Endothelial cell of umbilical vein (primary cell): ENCODE data around the gene CAMKMT. TPM values are rescaled to one million over a fixed set of nuclear protein-coding genes. Genes with fewer than 3 reads are reported as not detected.

ENCODE experiments used
- BruUV-seq: library from RNA; stranded (reverse); fragments of 400-500 nt; replicated peaks from 2 replicates; lab custom pipeline; 2021; lab: Mats Ljungman, UMichigan
- CTCF ChIA-PET: fragments of 300-600, 350-600 bp; sonication (Branson Sonifier 250); formaldehyde crosslinking; loops from one replicate; lab custom pipeline; 2021; ENCODE audit warnings: antibody characterized with exemption, inconsistent platforms; lab: Charles Lee
- POLR2A ChIA-PET: fragments of 300-600, 350-600 bp; sonication (Branson Sonifier 250); formaldehyde crosslinking; loops from one replicate; lab custom pipeline; 2021; ENCODE audit warnings: antibody characterized with exemption, inconsistent platforms; lab: Charles Lee
- DNase-seq: peaks from one replicate; pipeline ENCODE4 v3.0.0-alpha.2; 2011; ENCODE audit warnings: low read depth, low spot score
- FAIRE-seq: peaks from 2 replicates; lab custom pipeline; 2011; peaks lifted over from hg19 to GRCh38; lab: Jason Lieb, UNC
- H2AFZ ChIP-seq: 2 replicates; pipeline ENCODE4 v1.6.0; 2012; ENCODE audit warnings: low read depth, low read length, control low read depth, inconsistent platforms
- H3K27ac ChIP-seq: 2 replicates; pipeline ENCODE4 v1.5.1; 2011; ENCODE audit warnings: low read depth, mild to moderate bottlenecking, control low read depth, low read length, moderate library complexity; ENCODE audit not compliant: insufficient read depth
- H3K27me3 ChIP-seq, 2 experiments: 2 replicates each; pipeline versions ENCODE4 v1.6.0 to v1.6.1; 2011; ENCODE audit warnings: low read length in 2 of 2, mixed read lengths in 1 of 2; ENCODE audit not compliant: control insufficient read depth in 2 of 2, insufficient read depth in 2 of 2
- H3K36me3 ChIP-seq, 2 experiments: 2 replicates in 1 of 2; 3 replicates in 1 of 2; pipeline ENCODE4 v1.5.1; 2011; ENCODE audit warnings: low read length in 2 of 2, mild to moderate bottlenecking in 1 of 2, moderate library complexity in 1 of 2; ENCODE audit not compliant: control insufficient read depth in 2 of 2, insufficient read depth in 2 of 2; ENCODE audit errors: extremely low read depth in 1 of 2
- H3K4me1 ChIP-seq: 3 replicates; pipeline ENCODE4 v1.5.1; 2011; ENCODE audit warnings: mild to moderate bottlenecking, low read length; ENCODE audit not compliant: control insufficient read depth, insufficient read depth; ENCODE audit errors: extremely low read depth
- H3K4me2 ChIP-seq: 2 replicates; pipeline ENCODE4 v1.6.1; 2011; ENCODE audit warnings: low read length, control low read depth, mixed read lengths; ENCODE audit not compliant: insufficient read depth
- H3K4me3 ChIP-seq, 3 experiments: fragments of 200-600 bp in 1 of 3; sonication (generic), shearing (Covaris generic) in 1 of 3; replicated peaks in 1 of 3; 2 replicates each; pipeline ENCODE4 v1.5.1; 2011 to 2016; ENCODE audit warnings: control low read depth in 3 of 3, low read length in 3 of 3, mild to moderate bottlenecking in 2 of 3, inconsistent platforms in 1 of 3, low read depth in 1 of 3, moderate library complexity in 1 of 3; ENCODE audit not compliant: insufficient read depth in 1 of 3
- H3K79me2 ChIP-seq: 2 replicates; pipeline ENCODE4 v1.6.0; 2012; ENCODE audit warnings: low read length, inconsistent platforms; ENCODE audit not compliant: control insufficient read depth, insufficient read depth
- H3K9ac ChIP-seq: replicated peaks from 2 replicates; pipeline ENCODE3; 2011; ENCODE audit warnings: low read length, control low read depth; ENCODE audit not compliant: insufficient read depth; ENCODE audit errors: extremely low read depth
- H3K9me1 ChIP-seq: replicated peaks from 3 replicates; pipeline ENCODE4 v1.6.0; 2011; ENCODE audit warnings: mild to moderate bottlenecking, low read length; ENCODE audit not compliant: control insufficient read depth, insufficient read depth; ENCODE audit errors: extremely low read depth
- H3K9me3 ChIP-seq: replicated peaks from 2 replicates; pipeline ENCODE4 v1.5.1; 2012; ENCODE audit warnings: low read length, inconsistent platforms; ENCODE audit not compliant: control insufficient read depth, insufficient read depth
- H4K20me1 ChIP-seq: replicated peaks from 2 replicates; pipeline ENCODE3; 2011; ENCODE audit warnings: mild to moderate bottlenecking, low read length; ENCODE audit not compliant: control insufficient read depth, insufficient read depth; ENCODE audit errors: extremely low read depth
- EZH2 ChIP-seq: IDR thresholded peaks from 2 replicates; pipeline ENCODE4 v1.6.1; 2012; ENCODE audit warnings: borderline replicate concordance, low read depth, mild to moderate bottlenecking, moderate library complexity, low read length, inconsistent platforms; ENCODE audit not compliant: severe bottlenecking
- FOS ChIP-seq: IDR thresholded peaks from 2 replicates; pipeline ENCODE4 v1.6.1; 2011; ENCODE audit warnings: mild to moderate bottlenecking, low read length, moderate library complexity, borderline replicate concordance; ENCODE audit not compliant: insufficient read depth
- GATA2 ChIP-seq: IDR thresholded peaks from 2 replicates; pipeline ENCODE4 v1.7.0; 2011; ENCODE audit warnings: low read depth, mild to moderate bottlenecking, moderate library complexity, mixed read lengths, low read length; ENCODE audit not compliant: insufficient read length, insufficient read depth
- JUN ChIP-seq: IDR thresholded peaks from 2 replicates; pipeline ENCODE4 v1.6.1; 2011; ENCODE audit warnings: borderline replicate concordance, low read depth; ENCODE audit not compliant: insufficient read length, insufficient read depth
- MYC ChIP-seq: IDR thresholded peaks from one replicate; pipeline ENCODE4 v1.6.1; 2011; ENCODE audit warnings: mild to moderate bottlenecking, low read depth, low read length
- POLR2A ChIP-seq: IDR thresholded peaks from 2 replicates; pipeline ENCODE4 v1.6.1; 2012; ENCODE audit warnings: low read depth, mild to moderate bottlenecking, control low read depth, low read length
- POLR2AphosphoS5 ChIP-seq: IDR thresholded peaks from 2 replicates; pipeline ENCODE4 v1.6.1; 2012; ENCODE audit warnings: low read depth, mild to moderate bottlenecking, control low read depth, low read length, moderate library complexity; ENCODE audit not compliant: insufficient read depth
- dilution Hi-C: fragments of 300-500 bp; cut with MboI; formaldehyde crosslinking; loops from one replicate; pipeline ENCODE4 v1.15.0; 2019; ENCODE audit warnings: low sequenced_read_pairs; ENCODE audit not compliant: extremely low pct_ligation_motif_present
- intact Hi-C: fragments of 100-400 bp; cut with micrococcal nuclease; formaldehyde crosslinking; loops from one replicate; pipeline ENCODE4 v1.10.0; 2022
- polyA plus RNA-seq, 4 experiments: library from polyadenylated mRNA; depleted of rRNA in 3 of 4; stranded (reverse) in 3 of 4; unstranded in 1 of 4; fragments of >200 nt; gene quantifications; 2 replicates each; pipeline versions ENCODE4 v1.2.1 to v1.2.3, GENCODE V29; 2011 to 2012; ENCODE audit warnings: missing spikeins in 1 of 4
- total RNA-seq: library from RNA; stranded (reverse); gene quantifications from 2 replicates; pipeline ENCODE4 v1.2.3, GENCODE V29; 2021
- TF ChIP-seq, protein P1 (sequence below), 2 donors: IDR thresholded peaks; 1 replicate in 1 of 2; 2 replicates in 1 of 2; pipeline ENCODE4 v1.5.1; 2011; ENCODE audit warnings: low read length in 2 of 2, mild to moderate bottlenecking in 2 of 2, moderate library complexity in 2 of 2, control low read depth in 1 of 2, inconsistent platforms in 1 of 2, low read depth in 1 of 2; ENCODE audit not compliant: insufficient read depth in 1 of 2; ENCODE audit errors: extremely low read depth in 1 of 2
- TF ChIP-seq, protein P2 (sequence below): IDR thresholded peaks from 2 replicates; pipeline ENCODE4 v1.6.1; 2011; ENCODE audit not compliant: insufficient read depth, insufficient read length

Gene CAMKMT
- total and polyA plus RNA-seq, 2 donors (not counting 3 experiments of a cell fraction or from before 2014, with no cell fraction given) = 4.1 to 10.7 TPM

DNA sequence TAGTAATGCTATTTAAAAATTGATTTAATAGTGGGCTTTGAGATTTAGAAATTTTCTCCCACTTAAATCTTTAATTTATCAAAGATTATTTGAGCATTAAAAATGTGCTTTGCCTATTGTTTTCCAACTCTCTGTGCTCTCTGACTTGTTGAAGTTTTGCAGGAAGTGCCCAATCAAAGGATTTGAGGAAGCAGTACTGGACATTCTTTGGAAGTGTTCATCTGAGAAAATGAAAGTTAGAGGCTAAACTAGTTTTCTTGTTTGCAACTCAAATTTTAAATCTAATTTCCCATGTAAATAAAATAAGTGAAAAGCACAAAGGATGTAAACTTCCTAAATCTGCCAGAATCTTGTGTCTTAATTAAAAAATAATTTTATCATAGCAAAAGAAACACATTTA is 89.1 kb downstream of the CAMKMT start:
- BruUV-seq = no TSS peak
- peaks cover 3% of the 10 kb centered on the region for H3K4me1 ChIP-seq
- H3K9me1 ChIP-seq = no peaks in the 10 kb centered on the region
- peak overlapping the region in 1 of 3 experiments; percentile 3 for H3K4me3 ChIP-seq
- no peaks in the 10 kb centered on the region for H3K27me3 ChIP-seq
- H3K79me2 ChIP-seq = no peaks in the 10 kb centered on the region
- TF ChIP-seq JUN = no peak
- no peak for TF ChIP-seq POLR2AphosphoS5
- FAIRE-seq (peak; percentile 70), DNase-seq (peak; percentile 53)
- no peaks in the 10 kb centered on the region for H3K9me3 ChIP-seq
- peak overlapping the region; percentile 41 for H3K4me2 ChIP-seq
- POLR2A ChIA-PET = no interaction called here
- H4K20me1 ChIP-seq = no peaks in the 10 kb centered on the region
- no peak overlapping the region for H3K27ac ChIP-seq
- H3K9ac ChIP-seq = no peak overlapping the region
- dilution Hi-C loops (no loop called here), intact Hi-C loops (no loop called here)
- CTCF ChIA-PET = interaction anchor here (1.3 kb wide), 1 partner anchor 9 kb away, joined by 3 read pairs; no protein-coding TSS in a partner anchor
- H3K36me3 ChIP-seq = no peaks in the 10 kb centered on the region
- no peak overlapping the region for H2AFZ ChIP-seq

- Histone ChIP-seq H3K4me3 (no peak overlapping the region), H3K27me3 (no peaks in the 10 kb centered on the region), H3K9me1 (no peaks in the 10 kb centered on the region), H4K20me1 (no peaks in the 10 kb centered on the region), H3K9ac (no peak overlapping the region), H3K79me2 (no peaks in the 10 kb centered on the region), H3K4me1 (peaks cover 3% of the 10 kb centered on the region), H3K27ac (no peak overlapping the region), H3K4me2 (no peak overlapping the region), H3K36me3 (no peaks in the 10 kb centered on the region), H2AFZ (no peak overlapping the region), H3K9me3 (no peaks in the 10 kb centered on the region)
- intact Hi-C loops (no loop called here), dilution Hi-C loops (no loop called here)
- DNase-seq = no peak
- FAIRE-seq = no peak
- ChIA-PET CTCF (interaction anchor here (0.8 kb wide), 1 partner anchor 28 kb away, joined by 3 read pairs; no protein-coding TSS in a partner anchor), POLR2A (no interaction called here)
- TF ChIP-seq EZH2 = no peak
- TF ChIP-seq MYC = no peak
- no peak for TF ChIP-seq POLR2AphosphoS5
- TF ChIP-seq, protein P1, sequence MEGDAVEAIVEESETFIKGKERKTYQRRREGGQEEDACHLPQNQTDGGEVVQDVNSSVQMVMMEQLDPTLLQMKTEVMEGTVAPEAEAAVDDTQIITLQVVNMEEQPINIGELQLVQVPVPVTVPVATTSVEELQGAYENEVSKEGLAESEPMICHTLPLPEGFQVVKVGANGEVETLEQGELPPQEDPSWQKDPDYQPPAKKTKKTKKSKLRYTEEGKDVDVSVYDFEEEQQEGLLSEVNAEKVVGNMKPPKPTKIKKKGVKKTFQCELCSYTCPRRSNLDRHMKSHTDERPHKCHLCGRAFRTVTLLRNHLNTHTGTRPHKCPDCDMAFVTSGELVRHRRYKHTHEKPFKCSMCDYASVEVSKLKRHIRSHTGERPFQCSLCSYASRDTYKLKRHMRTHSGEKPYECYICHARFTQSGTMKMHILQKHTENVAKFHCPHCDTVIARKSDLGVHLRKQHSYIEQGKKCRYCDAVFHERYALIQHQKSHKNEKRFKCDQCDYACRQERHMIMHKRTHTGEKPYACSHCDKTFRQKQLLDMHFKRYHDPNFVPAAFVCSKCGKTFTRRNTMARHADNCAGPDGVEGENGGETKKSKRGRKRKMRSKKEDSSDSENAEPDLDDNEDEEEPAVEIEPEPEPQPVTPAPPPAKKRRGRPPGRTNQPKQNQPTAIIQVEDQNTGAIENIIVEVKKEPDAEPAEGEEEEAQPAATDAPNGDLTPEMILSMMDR (IDR thresholded peaks at IDR 0.05; ENCODE audit: extremely low read depth in 1 of 2, insufficient read depth in 1 of 2, low read depth in 1 of 2, low read length in 2 of 2) = no peak
- TF ChIP-seq POLR2A = no peak
- no peak for TF ChIP-seq GATA2
- TF ChIP-seq, protein P2, sequence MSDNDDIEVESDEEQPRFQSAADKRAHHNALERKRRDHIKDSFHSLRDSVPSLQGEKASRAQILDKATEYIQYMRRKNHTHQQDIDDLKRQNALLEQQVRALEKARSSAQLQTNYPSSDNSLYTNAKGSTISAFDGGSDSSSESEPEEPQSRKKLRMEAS = no peak
- TF ChIP-seq FOS = no peak
- no peak for TF ChIP-seq JUN
- no TSS peak for BruUV-seq
Measured at GRCh38 chr2:44452069-44452583, 90.4 kb downstream of the CAMKMT start.
